ENCODE data around the gene KRTAP29-1. TPM values are rescaled to one million over a fixed set of nuclear protein-coding genes. Genes with fewer than 3 reads are reported as not detected.
"Not testable (repeated sequence)": the region's sequence is repeated elsewhere in the genome, so short reads cannot be mapped to it uniquely, and the experiment has no call there.

KRTAP29-1 gene
- not detected for polyA plus RNA-seq (ENCODE audit: insufficient read depth in 1 of 5, insufficient read length in 5 of 5, low replicate concordance in 1 of 5)
- long read RNA-seq, donor 1 = 0 reads
- long read RNA-seq, donor 2 = 0 reads
- long read RNA-seq, donor 3 = 0 reads
- long read RNA-seq, donor 4 = 0 reads
- long read RNA-seq, donor 5 = 0 reads
- long read RNA-seq, donor 6 = 0 reads
- long read RNA-seq, donor 7 = 0 reads
- long read RNA-seq, donor 8 = 0 reads

- DNase-seq = no peak
Measured at GRCh38 chr17:41301916-41302901, at the start of gene KRTAP29-1. Gene KRTAP29-1 (minus strand): TSS chr17:41302851. CDS start chr17:41302851, 0 bp downstream.

GRCh38 chr17:41351177-41351576 lies 48.5 kb upstream of the KRTAP29-1 start:
- no peak for DNase-seq

GRCh38 chr17:41350381-41350878 lies 47.8 kb upstream of the KRTAP29-1 start, which contains the start of gene KRT33A:
Gene KRT33A (minus strand): TSS chr17:41350828. CDS start chr17:41350767, 61 bp downstream.
- not testable (repeated sequence) for DNase-seq

GRCh38 chr17:41347869-41348760 lies 45.5 kb upstream of the KRTAP29-1 start:
- DNase-seq = no peak

- DNase-seq = not testable (repeated sequence)
Measured at GRCh38 chr17:41346421-41346820, 43.8 kb upstream of the KRTAP29-1 start.

- no peak for DNase-seq
Measured at GRCh38 chr17:41345992-41346391, 43.3 kb upstream of the KRTAP29-1 start.

- no peak for DNase-seq
Measured at GRCh38 chr17:41343029-41343428, 40.4 kb upstream of the KRTAP29-1 start.

- no peak for DNase-seq
Measured at GRCh38 chr17:41340934-41341861, 38.5 kb upstream of the KRTAP29-1 start.

- no peak for DNase-seq
Measured at GRCh38 chr17:41340494-41340893, 37.8 kb upstream of the KRTAP29-1 start.

GRCh38 chr17:41339571-41340172 lies 37.0 kb upstream of the KRTAP29-1 start:
- no peak for DNase-seq

GRCh38 chr17:41338961-41339485 lies 36.4 kb upstream of the KRTAP29-1 start:
- peak; percentile 29 to 31 for DNase-seq

GRCh38 chr17:41335747-41336146 lies 33.1 kb upstream of the KRTAP29-1 start:
- no peak for DNase-seq

GRCh38 chr17:41334385-41335305 lies 32.0 kb upstream of the KRTAP29-1 start:
- DNase-seq = no peak

- DNase-seq = no peak
Measured at GRCh38 chr17:41333836-41334235, 31.2 kb upstream of the KRTAP29-1 start.

- no peak for DNase-seq
Measured at GRCh38 chr17:41333098-41333497, 30.4 kb upstream of the KRTAP29-1 start.

GRCh38 chr17:41332239-41332638 lies 29.6 kb upstream of the KRTAP29-1 start:
- DNase-seq = no peak

GRCh38 chr17:41331606-41332005 lies 29.0 kb upstream of the KRTAP29-1 start:
- no peak for DNase-seq

GRCh38 chr17:41329279-41329948 lies 26.8 kb upstream of the KRTAP29-1 start:
- peak; percentile 36 to 52 for DNase-seq

All from right lung (tissue), 10 donors.